ENCODE data around the gene THSD7B.

DNA sequence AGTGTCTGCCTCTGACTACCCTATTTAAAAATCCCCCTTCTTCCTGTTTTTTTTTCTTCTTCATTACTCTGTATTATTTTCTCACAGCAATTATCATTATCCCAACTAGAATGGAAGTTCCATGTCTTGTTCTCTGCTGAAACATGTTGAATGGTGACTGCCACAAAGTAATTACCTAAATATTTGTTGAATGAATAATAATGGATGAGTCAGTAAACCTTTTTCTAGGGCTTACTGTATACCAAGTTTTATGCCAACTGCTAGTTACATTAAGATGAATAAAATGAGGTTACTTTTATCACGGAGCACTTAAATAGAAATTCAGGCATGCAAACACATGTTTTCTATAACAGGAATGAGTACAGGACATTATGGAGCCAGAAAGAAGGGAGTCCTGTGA is 490.6 kb downstream of the THSD7B start:
- no peak for TF ChIP-seq POLR2A (IDR thresholded peaks at IDR 0.05)
- TF ChIP-seq, protein P1, sequence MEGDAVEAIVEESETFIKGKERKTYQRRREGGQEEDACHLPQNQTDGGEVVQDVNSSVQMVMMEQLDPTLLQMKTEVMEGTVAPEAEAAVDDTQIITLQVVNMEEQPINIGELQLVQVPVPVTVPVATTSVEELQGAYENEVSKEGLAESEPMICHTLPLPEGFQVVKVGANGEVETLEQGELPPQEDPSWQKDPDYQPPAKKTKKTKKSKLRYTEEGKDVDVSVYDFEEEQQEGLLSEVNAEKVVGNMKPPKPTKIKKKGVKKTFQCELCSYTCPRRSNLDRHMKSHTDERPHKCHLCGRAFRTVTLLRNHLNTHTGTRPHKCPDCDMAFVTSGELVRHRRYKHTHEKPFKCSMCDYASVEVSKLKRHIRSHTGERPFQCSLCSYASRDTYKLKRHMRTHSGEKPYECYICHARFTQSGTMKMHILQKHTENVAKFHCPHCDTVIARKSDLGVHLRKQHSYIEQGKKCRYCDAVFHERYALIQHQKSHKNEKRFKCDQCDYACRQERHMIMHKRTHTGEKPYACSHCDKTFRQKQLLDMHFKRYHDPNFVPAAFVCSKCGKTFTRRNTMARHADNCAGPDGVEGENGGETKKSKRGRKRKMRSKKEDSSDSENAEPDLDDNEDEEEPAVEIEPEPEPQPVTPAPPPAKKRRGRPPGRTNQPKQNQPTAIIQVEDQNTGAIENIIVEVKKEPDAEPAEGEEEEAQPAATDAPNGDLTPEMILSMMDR (IDR thresholded peaks at IDR 0.05) = no peak

Data from Peyer's patch (tissue), 4 donors.